Kidney glomerular epithelial cell (primary cell): ENCODE data around the gene PGBD5.

Source experiments
- DNase-seq: peaks from one replicate; lab custom pipeline; 2025; lab: John Stamatoyannopoulos, UW

The PGBD5 gene

DNA sequence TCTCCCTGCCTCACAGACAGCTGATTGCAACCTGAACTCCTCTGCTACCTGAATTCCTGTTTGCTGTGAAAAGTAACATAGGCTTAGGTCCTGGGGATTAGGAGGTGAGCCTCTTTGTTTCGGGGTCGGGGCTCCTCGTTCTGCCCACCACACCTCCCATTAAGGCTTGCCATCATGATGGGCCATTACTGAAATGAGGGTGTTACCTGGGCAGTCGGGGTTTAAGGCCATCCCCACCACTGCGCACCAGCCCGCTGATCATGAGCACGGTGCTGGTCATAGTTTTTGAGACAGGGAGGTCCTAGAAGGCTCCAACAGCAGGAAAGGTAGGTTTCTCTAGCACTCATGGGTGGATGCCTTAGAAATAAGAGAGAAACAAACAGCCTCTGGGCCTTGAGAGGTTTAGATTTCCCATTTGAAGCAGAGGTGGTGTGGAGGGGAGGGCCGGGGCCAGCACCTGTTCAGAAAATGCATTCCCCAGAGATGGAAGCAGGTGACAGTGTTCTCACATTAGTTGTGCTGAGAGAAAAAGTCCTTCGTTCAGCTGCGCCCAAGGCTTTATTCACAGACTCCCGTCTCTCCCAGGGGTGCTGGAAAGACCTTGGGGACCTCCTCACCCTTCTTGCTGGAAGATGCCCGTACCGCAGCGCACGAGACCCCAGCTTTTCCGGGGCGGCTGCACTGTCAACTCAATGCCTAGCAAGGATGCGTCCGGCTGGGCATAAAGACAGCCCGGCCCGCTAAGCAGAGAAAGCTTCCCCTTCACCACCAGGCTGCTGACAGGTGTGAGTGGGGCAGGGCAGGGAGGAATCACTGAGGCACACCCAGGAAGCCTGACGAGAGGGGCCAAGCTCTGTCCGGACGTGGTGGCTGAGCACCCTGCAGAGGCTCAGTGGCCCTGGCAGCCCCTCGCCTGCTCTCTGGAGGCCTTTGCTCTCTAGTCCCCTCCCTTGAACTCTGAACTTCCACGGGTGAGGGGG is 125.5 kb downstream of the PGBD5 start:
- DNase-seq: no peak

DNA sequence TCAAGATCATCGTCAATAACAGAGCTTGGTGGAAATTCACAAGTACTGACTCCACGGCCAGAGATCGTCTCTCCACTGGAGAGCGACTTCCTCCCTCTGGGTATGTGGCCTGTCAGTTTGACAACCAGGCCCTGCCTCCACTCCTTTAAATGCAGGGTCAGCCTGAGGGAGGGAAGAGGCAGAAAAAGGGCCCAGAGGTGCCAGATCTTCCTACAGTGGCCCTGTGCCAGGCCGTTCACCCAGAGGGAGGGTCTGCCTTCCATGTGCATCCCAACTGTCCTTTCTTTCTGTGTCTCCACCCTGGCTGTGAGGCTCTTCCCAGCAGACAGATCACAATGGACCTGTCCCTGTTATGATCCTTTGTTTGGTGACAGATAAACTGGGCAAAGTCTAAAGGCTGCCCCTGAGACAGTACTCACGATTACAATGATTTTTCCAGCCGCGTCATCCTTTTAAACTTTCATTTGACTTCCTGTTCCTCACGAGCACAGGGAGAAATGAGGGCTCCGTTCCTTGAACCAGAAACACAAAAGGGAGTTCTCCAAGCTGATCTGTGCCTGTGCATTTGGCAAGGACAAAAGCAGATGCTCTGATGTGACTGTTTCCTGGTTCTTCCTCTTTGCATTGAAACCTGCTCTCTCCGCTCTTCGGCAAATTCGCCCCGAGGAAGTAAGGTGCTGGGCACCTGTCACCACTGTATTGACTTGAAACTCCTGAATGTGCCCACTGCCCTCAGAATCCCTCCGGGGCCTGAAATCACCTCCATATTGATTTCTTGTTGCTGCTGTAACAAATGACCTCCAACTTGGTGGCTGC is 126.7 kb downstream of the PGBD5 start:
- DNase-seq: no peak

DNA sequence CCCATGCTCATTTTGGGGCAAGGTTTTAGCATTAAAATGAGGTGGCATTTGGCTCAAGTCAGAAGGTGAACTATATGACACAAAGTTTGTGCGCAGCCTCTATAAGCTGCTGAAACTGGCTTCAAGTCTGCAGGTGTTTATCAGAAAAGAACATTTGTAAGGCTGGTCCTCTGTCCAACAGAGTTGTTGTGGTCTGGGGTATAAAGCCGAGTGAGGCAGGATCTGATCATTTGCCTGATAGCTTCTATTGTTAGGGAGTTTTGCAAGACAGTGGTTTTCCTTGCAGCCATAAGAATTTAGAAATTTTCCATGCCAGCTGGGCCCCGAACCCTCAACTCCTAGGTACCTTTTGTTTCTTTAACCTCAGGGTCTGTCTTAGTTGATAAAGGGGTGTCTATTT is 130.8 kb downstream of the PGBD5 start:
- DNase-seq: no peak

DNA sequence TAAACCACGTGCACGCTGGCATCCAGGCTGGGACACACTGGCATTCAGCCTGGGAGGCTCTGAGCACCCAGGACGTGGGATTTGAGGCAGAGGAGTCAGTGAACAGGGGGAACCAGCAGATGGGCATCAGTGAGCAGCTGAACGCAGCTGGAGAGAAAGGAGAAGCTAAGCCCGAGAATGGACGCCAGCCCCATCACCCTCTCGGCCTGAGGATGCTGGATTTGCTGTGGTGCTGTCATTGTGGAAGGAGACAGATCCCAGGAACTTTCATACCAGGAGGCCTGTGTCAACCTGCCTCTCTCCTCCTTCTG is 132.8 kb downstream of the PGBD5 start:
- no peak for DNase-seq

DNA sequence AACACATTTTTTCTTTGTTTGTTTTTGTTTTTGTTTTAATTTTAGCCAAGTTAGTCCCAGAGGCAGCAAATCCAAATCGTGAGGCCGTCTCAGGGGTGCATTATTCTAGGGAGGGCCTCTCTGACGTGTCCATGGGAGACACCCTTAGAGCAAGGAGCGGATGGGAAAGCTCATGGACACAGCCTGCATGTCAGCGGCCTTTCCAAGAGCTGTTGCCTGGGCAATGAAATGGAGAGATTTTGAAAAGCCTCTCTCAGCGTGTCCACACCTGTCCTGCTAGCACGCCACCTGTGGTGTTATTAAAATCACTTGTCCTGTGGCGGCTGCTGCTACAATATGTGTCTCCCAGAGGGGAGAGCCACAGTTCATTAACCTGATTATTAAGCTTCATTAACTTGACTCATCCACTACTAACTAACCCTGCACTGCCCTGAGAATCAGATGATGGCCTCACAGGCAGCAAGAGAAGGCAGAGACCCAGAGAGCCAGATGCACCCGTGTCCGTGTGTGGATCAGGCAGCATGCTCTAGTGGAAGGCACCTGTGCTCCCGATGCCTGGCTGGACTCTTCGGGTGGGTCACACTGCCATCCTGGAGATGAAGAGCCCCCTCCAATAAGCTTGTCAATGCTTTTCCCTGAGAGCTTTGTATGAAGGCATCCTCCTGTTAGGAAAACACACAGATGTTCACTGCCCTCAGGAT is 133.3 kb downstream of the PGBD5 start:
- DNase-seq: no peak

DNA sequence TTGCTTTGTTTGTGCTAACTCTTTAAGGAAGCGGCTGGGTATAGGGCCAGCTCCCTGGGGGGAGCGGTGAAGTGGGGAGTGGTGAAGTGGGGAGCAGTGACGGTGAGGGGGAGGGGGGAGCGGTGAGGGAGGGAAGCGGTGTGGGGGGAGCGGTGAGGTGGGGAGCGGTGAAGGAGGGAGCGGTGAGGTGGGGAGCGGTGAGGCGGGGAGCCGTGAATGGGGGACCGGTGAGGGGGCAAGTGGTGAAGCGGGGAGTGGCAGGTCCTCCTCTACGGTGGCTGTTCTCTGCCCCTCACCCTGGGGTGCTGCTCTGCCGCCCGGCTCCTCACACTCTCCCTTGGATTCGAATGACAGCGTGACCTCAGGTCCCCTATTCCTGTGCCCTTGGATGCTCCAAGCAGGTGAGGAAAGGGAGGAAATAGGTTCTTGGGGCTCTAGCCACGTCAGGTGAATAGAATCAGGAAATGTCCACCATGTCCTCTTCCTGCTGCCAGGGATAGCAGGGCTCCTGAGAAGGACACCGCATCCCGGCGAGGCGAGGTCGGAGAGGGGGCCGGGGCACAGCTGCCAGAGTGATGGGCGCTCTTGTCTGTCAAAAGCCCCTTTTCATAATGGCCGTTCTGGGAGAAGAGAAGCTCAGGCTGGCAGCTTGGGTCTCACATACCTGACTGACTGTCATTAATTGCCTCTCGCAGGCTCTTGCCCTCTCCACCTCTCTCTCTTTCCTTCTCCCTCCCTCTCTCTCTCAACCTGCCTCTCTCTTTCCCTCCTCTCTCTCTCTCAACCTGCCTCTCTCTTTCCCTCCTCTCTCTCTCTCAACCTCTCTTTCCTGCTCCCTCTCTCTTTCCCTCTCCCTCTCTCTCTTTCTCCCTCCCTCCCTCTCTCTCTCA is 134.2 kb downstream of the PGBD5 start:
- no peak for DNase-seq

DNA sequence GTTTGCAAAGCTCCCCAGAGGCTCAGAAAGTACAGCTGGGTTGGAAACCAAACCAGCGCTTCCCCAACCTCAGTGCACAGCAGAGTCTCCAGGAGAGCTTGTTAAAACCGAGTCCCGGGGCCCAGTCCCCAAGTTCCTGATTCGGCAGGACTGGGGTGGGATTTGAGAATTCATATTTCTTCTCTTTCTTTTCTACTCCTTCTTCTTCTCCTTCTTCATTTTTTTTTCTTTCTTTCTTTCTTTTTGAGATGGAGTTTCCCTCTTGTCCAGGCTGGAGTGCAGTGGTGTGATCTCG is 136.8 kb downstream of the PGBD5 start:
- DNase-seq: no peak

DNA sequence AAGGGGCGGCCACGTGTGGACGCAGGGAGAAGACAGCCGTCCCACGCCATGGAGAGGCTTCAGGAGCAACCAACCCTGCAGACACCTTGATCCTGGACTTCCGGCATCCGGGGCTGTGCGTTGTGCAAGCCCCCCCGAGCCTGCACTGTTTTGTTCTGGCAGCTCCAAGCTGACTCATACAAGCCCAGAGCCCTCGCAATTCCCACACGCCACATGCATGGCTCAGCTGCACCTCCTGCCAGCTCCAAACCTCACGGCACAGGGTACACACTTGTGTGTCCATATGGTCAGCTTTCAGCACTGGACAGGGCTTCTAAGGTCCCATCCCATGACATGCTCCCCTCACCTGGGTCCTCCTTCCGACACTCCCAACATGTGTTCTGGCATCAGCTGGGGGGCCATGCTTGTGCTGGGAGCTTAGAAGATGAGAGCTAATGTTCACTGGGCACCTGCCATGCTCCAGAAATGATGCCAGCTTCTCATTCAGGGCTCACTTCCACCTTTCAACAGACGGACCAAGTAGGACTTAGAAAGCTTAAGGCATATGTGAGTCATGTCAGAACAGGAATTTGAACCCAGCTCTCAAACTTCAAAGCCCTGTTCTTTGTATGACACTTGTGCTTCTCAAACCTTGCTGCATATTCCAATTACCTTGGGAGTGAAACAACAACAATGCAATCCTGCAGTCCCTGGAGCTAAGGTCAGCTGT is 137.3 kb downstream of the PGBD5 start:
- DNase-seq: no peak

DNA sequence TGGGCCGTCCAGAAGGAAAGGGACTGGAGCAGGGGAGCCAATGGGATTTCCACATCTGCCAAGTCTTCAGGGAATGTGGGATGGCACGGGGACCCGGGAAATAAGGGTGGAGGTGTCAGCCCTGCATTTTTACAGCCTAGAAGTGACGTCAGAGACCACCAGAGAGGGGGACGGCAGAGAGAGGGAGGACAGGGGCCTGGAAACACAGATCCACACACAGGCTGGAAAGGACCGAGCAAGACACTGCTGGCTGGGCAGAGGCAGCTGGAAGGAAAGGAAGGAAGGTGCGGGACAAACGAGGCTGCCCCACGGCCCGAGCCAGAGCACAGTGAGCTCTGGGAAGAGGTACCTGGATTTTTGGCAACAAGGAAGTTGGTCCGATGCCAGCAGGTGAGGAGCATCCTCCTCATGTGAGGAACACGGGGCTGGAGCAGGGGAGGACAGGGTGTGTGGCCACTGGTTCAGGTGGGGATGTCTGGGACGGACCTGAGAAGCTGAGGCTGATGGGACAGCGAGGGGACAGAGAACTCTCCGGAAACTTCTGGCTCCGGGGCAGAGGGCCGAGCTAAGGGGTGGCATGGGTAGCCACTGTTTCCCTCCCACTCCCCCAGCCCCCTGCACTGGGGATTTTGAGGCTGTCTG is 138.3 kb downstream of the PGBD5 start:
- DNase-seq: no peak

DNA sequence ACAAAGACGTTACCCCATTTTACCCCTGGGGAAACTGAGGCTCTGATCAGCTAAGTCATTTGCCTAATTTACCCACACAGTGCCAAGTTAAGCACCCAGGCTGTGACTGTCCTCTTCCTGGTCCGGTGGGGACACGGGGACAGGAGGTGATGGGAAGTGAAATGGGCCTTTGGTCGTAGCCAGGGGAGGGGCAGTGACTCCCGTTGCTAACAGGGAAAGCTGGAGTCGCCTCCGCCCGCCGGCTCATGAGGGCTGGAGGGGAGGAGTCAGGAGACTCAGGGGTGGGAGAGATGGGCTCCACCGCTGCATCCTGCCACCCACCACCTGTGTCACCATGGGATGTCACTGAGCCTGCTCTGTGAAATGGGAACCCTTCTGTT is 139.3 kb downstream of the PGBD5 start:
- no peak for DNase-seq

DNA sequence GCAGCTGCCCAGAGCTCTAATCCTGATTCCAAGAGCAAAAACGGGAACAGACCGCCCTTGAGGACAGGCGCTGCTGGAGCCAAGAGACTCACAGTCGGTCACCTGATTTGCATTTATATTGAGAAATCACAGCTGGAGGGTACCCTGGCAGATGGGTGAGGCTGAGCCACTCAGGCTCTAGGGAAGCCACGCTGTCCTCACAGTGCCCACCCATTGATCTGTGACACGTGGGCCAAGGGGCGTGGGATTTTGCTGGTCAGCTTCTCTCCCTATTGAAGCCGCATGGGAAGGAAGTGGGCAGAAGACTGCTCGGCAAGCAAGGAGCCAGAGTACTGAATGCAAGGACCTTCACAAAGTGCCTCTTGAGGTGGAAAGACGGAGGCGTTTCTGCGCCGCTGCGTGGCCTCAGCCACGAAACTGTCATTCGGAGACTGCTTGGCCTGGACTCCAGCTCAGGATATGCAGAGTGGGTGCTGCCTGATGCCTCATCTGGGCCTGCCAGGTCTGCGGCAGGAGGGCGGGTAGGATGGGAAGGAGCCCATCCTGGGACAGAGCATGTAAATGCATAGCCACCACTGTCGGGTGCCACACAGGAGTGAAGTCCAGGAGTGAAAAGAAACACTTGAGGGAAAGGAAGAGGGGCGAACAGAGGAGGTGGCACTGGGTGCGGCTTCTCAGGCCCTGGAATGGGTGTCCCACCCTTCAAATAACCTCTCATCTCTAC is 139.8 kb downstream of the PGBD5 start:
- DNase-seq: no peak

DNA sequence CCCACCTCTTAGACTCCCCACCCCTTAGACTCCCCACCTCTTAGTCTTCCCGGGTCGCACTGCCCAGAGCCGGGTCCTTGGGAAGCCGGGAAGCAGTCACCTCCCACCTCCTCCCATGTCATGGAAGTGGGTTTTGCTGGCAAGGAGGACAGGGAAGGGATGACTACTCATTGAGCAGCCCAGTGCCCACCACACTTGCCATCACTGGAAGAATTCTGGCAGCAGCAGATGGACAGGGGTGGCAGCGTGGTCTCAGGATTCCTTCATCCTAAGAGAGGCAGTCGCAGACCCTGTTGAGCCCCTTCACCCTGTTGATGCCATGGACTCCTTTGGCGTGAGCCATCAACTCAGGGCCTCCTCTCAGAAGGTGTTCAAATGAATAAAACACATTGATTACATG is 140.8 kb downstream of the PGBD5 start:
- DNase-seq: no peak

DNA sequence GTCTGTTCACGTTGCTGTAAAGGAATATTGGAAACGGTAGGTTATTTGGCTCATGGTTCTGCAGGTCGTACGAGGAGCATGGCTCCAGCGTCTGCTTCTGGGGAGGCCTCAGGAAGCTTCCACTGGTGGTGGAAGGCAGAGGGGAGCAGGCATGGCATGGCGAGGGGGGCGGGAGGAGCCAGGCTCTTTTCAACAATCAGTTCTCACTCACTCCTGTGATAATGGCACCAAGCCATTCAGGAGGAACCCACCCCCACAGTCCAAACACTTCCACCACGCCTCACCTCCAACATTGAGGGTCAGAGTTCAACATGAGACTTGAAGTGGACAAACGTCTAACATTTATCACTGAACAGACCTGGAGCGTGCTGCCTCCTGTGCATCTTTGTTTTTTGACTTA is 141.2 kb downstream of the PGBD5 start:
- no peak for DNase-seq

DNA sequence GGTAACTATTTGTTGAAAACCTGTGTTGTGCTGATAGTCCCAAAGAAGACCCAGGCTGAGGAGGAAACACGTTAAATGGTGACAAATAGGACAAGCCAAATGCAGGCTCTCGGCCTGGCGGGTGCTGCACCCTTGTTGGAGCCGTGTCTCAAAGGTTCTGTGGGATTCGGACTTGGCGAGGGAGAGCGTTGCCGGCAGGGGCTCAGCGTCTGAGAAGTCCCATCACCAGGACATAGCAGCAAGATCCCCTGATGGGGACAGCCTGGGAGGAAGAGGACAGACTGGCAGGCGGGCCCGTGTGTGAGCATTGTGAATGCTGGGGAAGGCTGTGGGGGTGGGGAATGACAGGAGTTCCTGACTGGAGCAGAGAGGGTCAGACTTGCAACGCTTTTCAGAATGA is 142.5 kb downstream of the PGBD5 start:
- DNase-seq: no peak

DNA sequence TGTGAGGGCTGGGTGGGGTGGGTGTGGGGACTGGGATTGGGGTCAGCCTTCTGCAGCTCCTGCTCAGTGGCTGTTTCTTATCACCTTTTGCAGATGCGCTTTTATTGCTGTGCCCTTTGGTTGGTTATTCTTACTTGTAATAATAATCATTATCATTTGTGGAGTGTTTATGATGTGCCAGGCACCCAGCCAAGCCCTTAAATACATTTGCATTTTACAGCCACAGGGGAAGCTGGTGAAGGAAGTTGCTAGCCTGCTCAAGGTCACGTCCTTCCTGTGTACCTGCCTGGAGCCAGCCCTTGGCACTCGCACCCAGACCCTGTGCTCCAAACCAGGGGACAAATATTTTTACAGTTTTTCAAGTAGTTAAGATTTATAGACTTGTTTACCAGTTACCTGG is 144.0 kb downstream of the PGBD5 start:
- no peak for DNase-seq

DNA sequence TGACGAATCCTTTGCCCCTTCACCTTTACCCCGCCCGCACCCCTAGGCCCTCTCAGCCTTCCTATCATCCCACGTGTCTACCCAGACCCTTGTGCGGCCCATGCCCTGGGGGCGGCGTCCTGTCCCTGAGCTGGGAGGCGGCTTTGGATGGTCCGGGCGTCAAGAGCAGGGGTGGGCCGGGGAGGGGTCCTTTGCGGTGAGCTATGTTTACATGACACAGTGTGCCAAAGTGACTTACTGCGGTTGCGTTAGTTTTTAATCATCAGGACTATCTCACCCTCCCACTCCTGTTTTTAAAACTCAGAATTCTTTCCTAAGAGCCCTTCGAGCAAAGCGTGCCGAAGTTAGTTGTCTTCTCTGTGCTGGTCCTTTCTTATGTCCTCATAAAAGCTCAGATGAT is 144.6 kb downstream of the PGBD5 start:
- no peak for DNase-seq

DNA sequence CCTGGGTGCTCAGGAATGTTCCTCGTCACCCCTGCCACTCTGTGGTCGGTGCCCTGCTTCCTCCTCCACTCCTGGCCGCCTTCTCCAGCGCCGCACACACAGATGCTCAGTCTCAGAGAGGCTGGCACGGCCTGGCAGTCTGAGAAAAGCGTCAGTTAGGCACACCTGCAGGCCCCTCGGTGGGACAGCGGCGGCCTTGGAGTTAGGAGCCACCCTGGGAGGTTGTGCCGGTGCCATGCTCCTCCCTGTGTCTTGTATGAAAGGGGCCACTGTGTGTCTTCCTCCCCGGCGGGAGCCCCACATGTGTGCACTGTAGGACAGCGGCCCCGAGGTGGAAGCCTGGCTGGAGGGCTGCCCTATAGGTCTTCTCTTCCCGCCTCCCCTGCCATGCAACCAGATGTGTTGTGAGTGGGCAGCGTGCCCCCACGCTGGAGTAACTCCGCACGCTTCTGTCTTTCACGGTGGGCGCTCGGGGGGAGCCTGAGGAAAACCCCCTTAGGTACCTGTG is 145.2 kb downstream of the PGBD5 start:
- DNase-seq: no peak

DNA sequence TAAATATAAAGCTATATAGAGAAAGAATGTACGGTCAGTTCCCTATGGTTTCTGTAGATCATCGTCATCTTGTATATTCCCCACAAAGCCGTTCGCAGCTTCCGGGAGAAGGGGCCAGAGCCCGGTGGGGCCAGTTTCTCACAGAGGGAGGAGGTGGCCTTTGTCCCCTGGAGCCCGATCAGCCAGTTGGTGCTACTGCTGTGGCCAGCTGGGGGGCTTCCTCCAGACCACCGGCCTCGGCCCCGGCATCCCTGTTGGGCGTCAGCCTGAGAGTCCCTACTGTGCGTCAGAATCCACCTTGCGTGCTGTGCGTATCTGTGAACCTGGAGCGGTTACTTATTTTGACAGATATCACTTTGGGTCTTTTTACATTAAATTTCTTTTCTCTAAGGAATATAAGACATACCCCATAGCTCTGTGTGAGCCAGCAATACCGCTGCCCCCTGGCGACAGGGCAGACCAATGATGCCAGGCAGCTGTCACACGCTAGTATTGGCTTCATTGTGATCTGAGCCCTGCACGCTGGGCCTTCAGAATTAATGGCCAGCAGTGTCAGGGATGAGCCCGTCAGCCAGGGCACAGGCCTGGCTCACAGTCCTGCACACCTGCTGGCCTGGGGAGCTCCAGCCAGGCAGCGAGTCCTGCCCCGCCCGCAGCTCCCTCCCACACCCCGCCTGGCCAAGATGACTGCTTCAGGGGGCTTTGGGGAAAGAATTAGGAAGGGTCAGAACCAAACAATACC is 145.9 kb downstream of the PGBD5 start:
- DNase-seq: no peak

DNA sequence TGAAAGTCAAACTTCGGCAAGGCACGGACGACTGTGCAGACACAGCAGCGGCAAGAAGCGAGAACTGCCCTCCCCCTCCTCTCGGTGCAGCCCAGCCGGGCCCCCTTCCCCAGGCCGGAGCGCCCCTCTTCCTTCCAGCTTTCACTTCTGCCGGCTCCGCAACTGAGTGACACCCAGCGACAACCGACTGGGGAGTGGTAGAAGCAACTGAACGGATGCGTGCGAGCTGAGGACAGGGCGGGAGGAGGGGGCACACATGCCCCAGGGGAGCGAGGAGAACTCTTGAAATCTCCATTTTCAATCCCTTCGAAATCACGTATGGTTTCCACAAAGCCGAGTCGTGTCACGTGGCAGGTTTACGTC is 146.6 kb downstream of the PGBD5 start:
- no peak for DNase-seq
